GM23338 (cell line): ENCODE results near the gene ADAP1. TPM values are rescaled to one million over a fixed set of nuclear protein-coding genes. Genes with fewer than 3 reads are reported as not detected.

Experiments used
- ATAC-seq: fragments of 200-7000 bp; cut with Tn5 transposase; 3 replicates; pipeline ENCODE4 v1.9.1; 2020
- DNase-seq: peaks from one replicate; pipeline ENCODE4 v3.0.0-alpha.2; 2015; ENCODE audit warnings: low spot score
- H2AFZ ChIP-seq: fragments of 200-600 bp; sonication (generic); 2 replicates; pipeline ENCODE4 v1.8.0; 2016; ENCODE audit warnings: antibody characterized with exemption, mild to moderate bottlenecking, moderate library complexity
- H3F3A ChIP-seq: fragments of 200-600 bp; sonication (generic); replicated peaks from 2 replicates; pipeline ENCODE4 v1.8.0; 2017; ENCODE audit warnings: antibody characterized with exemption, mixed run types, low read depth
- H3K27ac ChIP-seq: fragments of 200-600 bp; sonication (generic); 2 replicates; pipeline ENCODE4 v1.6.1; 2016; ENCODE audit warnings: low read depth
- H3K27me3 ChIP-seq: fragments of 200-600 bp; sonication (generic); 2 replicates; pipeline ENCODE4 v1.8.0; 2016; ENCODE audit warnings: mild to moderate bottlenecking, mixed run types, moderate library complexity; ENCODE audit not compliant: insufficient read depth
- H3K36me3 ChIP-seq: fragments of 200-600 bp; sonication (generic); 2 replicates; pipeline ENCODE4 v1.8.0; 2016; ENCODE audit warnings: mild to moderate bottlenecking; ENCODE audit not compliant: insufficient read depth
- H3K4me1 ChIP-seq: fragments of 200-600 bp; sonication (generic); 2 replicates; pipeline ENCODE4 v1.8.0; 2016; ENCODE audit warnings: mild to moderate bottlenecking, moderate library complexity; ENCODE audit not compliant: insufficient read depth
- H3K4me2 ChIP-seq: fragments of 200-600 bp; sonication (generic); 2 replicates; pipeline ENCODE4 v1.7.1; 2017; ENCODE audit warnings: mixed run types
- H3K4me3 ChIP-seq: fragments of 200-600 bp; sonication (generic); 2 replicates; pipeline ENCODE4 v1.6.1; 2016; ENCODE audit warnings: mixed run types
- H3K79me2 ChIP-seq: fragments of 200-600 bp; sonication (generic); replicated peaks from 2 replicates; pipeline ENCODE4 v1.8.0; 2017; ENCODE audit warnings: mild to moderate bottlenecking; ENCODE audit not compliant: insufficient read depth
- H3K9me2 ChIP-seq: fragments of 200-600 bp; sonication (generic); 2 replicates; pipeline ENCODE4 v1.8.0; 2017; ENCODE audit not compliant: insufficient read depth
- H4K20me1 ChIP-seq: fragments of 200-600 bp; sonication (generic); replicated peaks from 2 replicates; pipeline ENCODE4 v1.8.0; 2017; ENCODE audit warnings: mild to moderate bottlenecking; ENCODE audit not compliant: insufficient read depth
- H3K27ac Mint-ChIP-seq: 2 replicates; pipeline ENCODE4 v1.8.0; 2020; ENCODE audit warnings: inconsistent platforms, mild to moderate bottlenecking, moderate library complexity, mixed read lengths
- H3K27me3 Mint-ChIP-seq: 3 replicates; pipeline ENCODE4 v1.8.0; 2022; ENCODE audit warnings: low read depth, mild to moderate bottlenecking, moderate library complexity, mixed read lengths, inconsistent platforms; ENCODE audit not compliant: insufficient read depth, poor library complexity
- H3K36me3 Mint-ChIP-seq: 3 replicates; pipeline ENCODE4 v1.8.0; 2021; ENCODE audit warnings: low read depth, mild to moderate bottlenecking, inconsistent platforms, moderate library complexity, mixed read lengths
- H3K4me1 Mint-ChIP-seq: 3 replicates; pipeline ENCODE4 v1.8.0; 2020; ENCODE audit warnings: mild to moderate bottlenecking, inconsistent platforms, mixed read lengths
- H3K4me3 Mint-ChIP-seq: 3 replicates; pipeline ENCODE4 v1.8.0; 2021; ENCODE audit warnings: moderate library complexity, mild to moderate bottlenecking, inconsistent platforms, mixed read lengths
- H3K9me3 Mint-ChIP-seq: 3 replicates; pipeline ENCODE4 v1.8.0; 2020; ENCODE audit warnings: moderate library complexity, mild to moderate bottlenecking, inconsistent platforms, mixed read lengths
- CREB1 ChIP-seq: fragments of 250-450 bp; sonication (Bioruptor Pico); IDR thresholded peaks from 2 replicates; pipeline ENCODE4 v1.5.0; 2020; ENCODE audit warnings: low read depth, mild to moderate bottlenecking, moderate library complexity
- CTCF ChIP-seq, 2 experiments: fragments of 200-600 bp in 1 of 2; sonication (generic) in 1 of 2; conservative IDR thresholded peaks; 2 replicates each; pipeline versions ENCODE4 v1.5.1 to v1.6.1; 2016 to 2017; ENCODE audit warnings: antibody characterized with exemption in 2 of 2, low read depth in 2 of 2, mild to moderate bottlenecking in 2 of 2, moderate library complexity in 1 of 2
- ETS1 ChIP-seq: IDR thresholded peaks from 2 replicates; pipeline ENCODE4 v1.6.1; 2016; ENCODE audit warnings: antibody characterized with exemption
- EZH2 ChIP-seq: fragments of 200-600 bp; sonication (generic); IDR thresholded peaks from one replicate; pipeline ENCODE4 v1.8.0; 2017; ENCODE audit warnings: antibody characterized with exemption, mild to moderate bottlenecking, low read depth; ENCODE audit not compliant: unreplicated experiment
- EZH2phosphoT487 ChIP-seq: fragments of 200-600 bp; sonication (generic); IDR thresholded peaks from one replicate; pipeline ENCODE4 v1.8.1; 2018; ENCODE audit warnings: antibody characterized with exemption; ENCODE audit not compliant: unreplicated experiment
- JUNB ChIP-seq: IDR thresholded peaks from one replicate; pipeline ENCODE4 v1.6.1; 2016; ENCODE audit warnings: antibody characterized with exemption; ENCODE audit not compliant: unreplicated experiment
- NANOG ChIP-seq: IDR thresholded peaks from 2 replicates; pipeline ENCODE4 v1.6.1; 2016; ENCODE audit warnings: antibody characterized with exemption, borderline replicate concordance
- POLR2AphosphoS5 ChIP-seq: IDR thresholded peaks from 2 replicates; pipeline ENCODE4 v1.6.1; 2016; ENCODE audit warnings: antibody characterized with exemption, low read depth
- REST ChIP-seq: IDR thresholded peaks from one replicate; pipeline ENCODE4 v1.6.1; 2018; ENCODE audit warnings: antibody characterized with exemption; ENCODE audit not compliant: unreplicated experiment
- STAT1 ChIP-seq: IDR thresholded peaks from one replicate; pipeline ENCODE4 v1.6.1; 2016; ENCODE audit warnings: antibody characterized with exemption; ENCODE audit not compliant: unreplicated experiment
- ZNF114 ChIP-seq: fragments of 250-450 bp; sonication (Bioruptor Pico); IDR thresholded peaks from 2 replicates; pipeline ENCODE4 v1.5.0; 2020; ENCODE audit warnings: mild to moderate bottlenecking, moderate library complexity
- ZNF331 ChIP-seq: fragments of 250-450 bp; sonication (Bioruptor Pico); IDR thresholded peaks from 2 replicates; pipeline ENCODE4 v1.5.0; 2020; ENCODE audit warnings: low read depth, mild to moderate bottlenecking, moderate library complexity
- ZNF462 ChIP-seq: fragments of 250-450 bp; sonication (Bioruptor Pico); IDR thresholded peaks from 2 replicates; pipeline ENCODE4 v1.5.0; 2020; ENCODE audit warnings: mild to moderate bottlenecking, moderate library complexity
- polyA plus RNA-seq: library from polyadenylated mRNA; unstranded; fragments of >200 nt; fragmentation: Nextera tagmentation; extraction: Ambion mirVana; gene quantifications from 2 replicates; pipeline ENCODE4 v1.2.1, GENCODE V29; 2016
- total RNA-seq: library from RNA; depleted of rRNA; stranded (reverse); fragments of >200 nt; shearing (Covaris generic); gene quantifications from 2 replicates; pipeline ENCODE4 v1.2.3, GENCODE V29; 2014

Gene ADAP1
- total and polyA plus RNA-seq, 2 experiments from 2014 or later, result 2.2 to 9.6 TPM

- H3K27me3 ChIP-seq, result peaks cover 8% of the 10 kb centered on the region
- H3K27ac ChIP-seq, result no peak overlapping the region
- H2AFZ ChIP-seq, result no peak overlapping the region
- no peak for TF ChIP-seq NANOG
- no peak for TF ChIP-seq POLR2AphosphoS5
- no peak for TF ChIP-seq STAT1
- no peak for TF ChIP-seq ETS1
- TF ChIP-seq ZNF462 (CRISPR knock-in tag), result no peak
- no peak for TF ChIP-seq CREB1 (CRISPR knock-in tag)
- no peak for TF ChIP-seq ZNF331
- TF ChIP-seq JUNB, result no peak
- TF ChIP-seq CTCF (conservative IDR thresholded peaks at IDR 0.05; ENCODE audit: low read depth in 2 of 2), result no peak
- no peak for TF ChIP-seq ZNF114 (CRISPR knock-in tag)
- no peak for TF ChIP-seq EZH2
- no peak for TF ChIP-seq EZH2phosphoT487
- TF ChIP-seq REST, result no peak
- H4K20me1 ChIP-seq, result no peaks in the 10 kb centered on the region
- H3F3A ChIP-seq, result no peaks in the 10 kb centered on the region
- Mint-ChIP-seq H3K27me3 (peaks cover 18% of the 10 kb centered on the region), H3K9me3 (no peaks in the 10 kb centered on the region), H3K36me3 (no peaks in the 10 kb centered on the region), H3K4me3 (no peak overlapping the region), H3K4me1 (peaks cover 4% of the 10 kb centered on the region; the same call in 1 of the 3 replicates), H3K27ac (no peak overlapping the region)
- peak; percentile 35 for ATAC-seq
- H3K4me1 ChIP-seq, result no peaks in the 10 kb centered on the region
- peak overlapping the region; percentile 57; the same call in 1 of the 2 replicates for H3K4me2 ChIP-seq
- no peak for DNase-seq
- H3K9me2 ChIP-seq, result no peaks in the 10 kb centered on the region
- H3K4me3 ChIP-seq, result peak overlapping the region; percentile 26; the same call in 1 of the 2 replicates
- no peaks in the 10 kb centered on the region for H3K36me3 ChIP-seq
- H3K79me2 ChIP-seq, result no peaks in the 10 kb centered on the region
Observed at GRCh38 chr7:909358-910329, 44.8 kb downstream of the ADAP1 start.
